Heart left ventricle (tissue), 13 donors: Measurements from ENCODE around the gene DDR1.

Experiments used
- POLR2A ChIP-seq, 2 donors: fragments of 450-650 bp; IDR thresholded peaks; one replicate each; pipeline ENCODE4 v1.6.1; 2017; ENCODE audit warnings: antibody characterized with exemption in 2 of 2, mild to moderate bottlenecking in 2 of 2, moderate library complexity in 2 of 2
- TF ChIP-seq, protein P1 (sequence below), 12 donors: fragments of 200-600 bp; sonication (generic) in 4 of 12; IDR thresholded peaks; one replicate each; pipeline versions ENCODE4 v1.5.0 to v1.8.0; 2018 to 2022; ENCODE audit warnings: antibody characterized with exemption in 12 of 12, mild to moderate bottlenecking in 5 of 12
- donor health status: ischemic (EF 13 %, LVEDD 7.1; RV severe dilation, severe dysfunction).
- donor health status: DM: no; HTN: yes; CAD: no.
- donor health status: DM: no; HTN: no; CAD: no.
- donor health status: ischemic (EF 25% LVEDD 6.9; RV normal size, moderate dysfunction).
- donor health status: ischemic (EF 25% LVEDD 5.7; RV mildly dilated, moderate dysfunction).
- donor health status: ischemic (EF 35%, LVEDD 5.7; RV mildly dilated, moderate dysfunction).
- donor health status: nonischemic (EF 11% LVEDD 7.7; RV severe dilation, severe dysfunction).
- donor health status: DM: yes; HTN: yes; CAD: no.
- donor health status: PGD.
- donor health status: ischemic (EF 29% LVEDD 5.4; RV normal size, mild dysfunction).
- donor health status: nonischemic (EF 23%, LVEDD 6.1; RV moderate dilation, normal function).

DNA sequence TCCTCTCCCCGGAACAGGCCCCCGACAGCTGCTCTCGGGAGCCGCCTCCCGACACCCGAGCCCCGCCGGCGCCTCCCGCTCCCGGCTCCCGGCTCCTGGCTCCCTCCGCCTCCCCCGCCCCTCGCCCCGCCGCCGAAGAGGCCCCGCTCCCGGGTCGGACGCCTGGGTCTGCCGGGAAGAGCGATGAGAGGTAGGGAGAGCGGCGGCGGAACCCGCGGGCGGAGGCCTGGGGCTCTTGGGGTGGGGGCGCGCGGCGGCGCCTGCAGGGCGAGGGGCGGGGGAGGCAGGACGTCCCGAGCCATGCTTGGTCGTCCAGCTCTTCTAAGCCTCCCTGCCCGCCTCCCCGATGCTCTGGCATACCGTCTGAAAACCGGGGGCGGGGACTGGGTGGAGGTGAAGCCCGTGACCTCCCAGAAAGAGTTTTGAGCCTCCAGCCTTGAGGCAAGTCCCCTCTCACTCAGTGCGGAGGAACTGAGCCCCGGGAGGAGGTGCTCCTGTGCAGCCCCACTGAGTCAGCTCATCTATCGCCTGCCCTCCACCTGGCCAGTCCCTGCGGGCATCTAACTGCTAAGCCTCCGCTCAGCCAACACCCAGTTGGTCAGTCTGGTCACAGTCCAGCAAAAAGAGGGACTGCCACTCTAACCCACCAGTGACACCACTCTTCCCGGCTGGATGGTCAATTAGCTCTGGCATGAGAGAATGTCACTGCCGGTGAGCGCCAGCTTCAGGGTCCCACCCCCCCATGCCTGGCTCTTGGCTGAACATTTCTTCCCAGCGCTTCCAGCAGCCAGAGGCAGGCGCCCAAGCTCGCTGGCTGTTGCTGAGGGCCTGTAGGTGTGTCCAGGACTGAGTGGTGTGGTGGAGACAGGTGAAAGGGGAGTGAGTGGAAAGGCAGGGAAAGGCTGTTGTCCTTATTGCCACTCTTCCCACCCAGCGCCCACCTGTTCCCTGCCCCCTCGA, 482 bp downstream of the DDR1 start:
- TF ChIP-seq, protein P1, sequence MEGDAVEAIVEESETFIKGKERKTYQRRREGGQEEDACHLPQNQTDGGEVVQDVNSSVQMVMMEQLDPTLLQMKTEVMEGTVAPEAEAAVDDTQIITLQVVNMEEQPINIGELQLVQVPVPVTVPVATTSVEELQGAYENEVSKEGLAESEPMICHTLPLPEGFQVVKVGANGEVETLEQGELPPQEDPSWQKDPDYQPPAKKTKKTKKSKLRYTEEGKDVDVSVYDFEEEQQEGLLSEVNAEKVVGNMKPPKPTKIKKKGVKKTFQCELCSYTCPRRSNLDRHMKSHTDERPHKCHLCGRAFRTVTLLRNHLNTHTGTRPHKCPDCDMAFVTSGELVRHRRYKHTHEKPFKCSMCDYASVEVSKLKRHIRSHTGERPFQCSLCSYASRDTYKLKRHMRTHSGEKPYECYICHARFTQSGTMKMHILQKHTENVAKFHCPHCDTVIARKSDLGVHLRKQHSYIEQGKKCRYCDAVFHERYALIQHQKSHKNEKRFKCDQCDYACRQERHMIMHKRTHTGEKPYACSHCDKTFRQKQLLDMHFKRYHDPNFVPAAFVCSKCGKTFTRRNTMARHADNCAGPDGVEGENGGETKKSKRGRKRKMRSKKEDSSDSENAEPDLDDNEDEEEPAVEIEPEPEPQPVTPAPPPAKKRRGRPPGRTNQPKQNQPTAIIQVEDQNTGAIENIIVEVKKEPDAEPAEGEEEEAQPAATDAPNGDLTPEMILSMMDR (IDR thresholded peaks at IDR 0.05) = no peak
- TF ChIP-seq POLR2A (IDR thresholded peaks at IDR 0.05) = no peak
